Ishikawa (cell line): Measurements from ENCODE around the gene SIGLEC11.

ENCODE experiments used
- CEBPB ChIP-seq: IDR thresholded peaks from 2 replicates; pipeline ENCODE4 v1.6.1; 2012
- CREB1 ChIP-seq: IDR thresholded peaks from 2 replicates; pipeline ENCODE4 v1.6.1; 2012; ENCODE audit warnings: low read depth
- EGR1 ChIP-seq: IDR thresholded peaks from 2 replicates; pipeline ENCODE4 v1.6.1; 2012
- EP300 ChIP-seq: IDR thresholded peaks from 2 replicates; pipeline ENCODE4 v1.6.1; 2012; ENCODE audit warnings: borderline replicate concordance
- FOXM1 ChIP-seq: IDR thresholded peaks from 2 replicates; pipeline ENCODE4 v1.6.1; 2012; ENCODE audit warnings: low read depth, borderline replicate concordance
- MAX ChIP-seq: IDR thresholded peaks from 2 replicates; pipeline ENCODE4 v1.6.1; 2012
- NFIC ChIP-seq: IDR thresholded peaks from 2 replicates; pipeline ENCODE4 v1.6.1; 2012
- RAD21 ChIP-seq: IDR thresholded peaks from 2 replicates; pipeline ENCODE4 v1.6.1; 2012; ENCODE audit warnings: low read depth
- REST ChIP-seq: IDR thresholded peaks from 2 replicates; pipeline ENCODE4 v1.6.1; 2012; ENCODE audit warnings: low read depth, mild to moderate bottlenecking
- TAF1 ChIP-seq: IDR thresholded peaks from 2 replicates; pipeline ENCODE4 v1.6.1; 2012; ENCODE audit warnings: low read depth, mild to moderate bottlenecking
- TCF12 ChIP-seq: IDR thresholded peaks from 2 replicates; pipeline ENCODE4 v1.6.1; 2012; ENCODE audit warnings: low read depth
- TEAD4 ChIP-seq: IDR thresholded peaks from 2 replicates; pipeline ENCODE4 v1.6.1; 2012
- USF1 ChIP-seq: IDR thresholded peaks from 2 replicates; pipeline ENCODE4 v1.6.1; 2012
- YY1 ChIP-seq: IDR thresholded peaks from 2 replicates; pipeline ENCODE4 v1.6.1; 2012; ENCODE audit warnings: low read depth
- ZBTB7A ChIP-seq: IDR thresholded peaks from 2 replicates; pipeline ENCODE4 v1.6.1; 2012; ENCODE audit warnings: low read depth

SIGLEC11 gene

GRCh38 chr19:49915271-49915670 lies 45.7 kb downstream of the SIGLEC11 start:
- TF ChIP-seq ZBTB7A (no peak), CEBPB (no peak), YY1 (no peak), EP300 (no peak), REST (no peak), NFIC (no peak), USF1 (no peak), EGR1 (no peak), TCF12 (no peak), FOXM1 (no peak), TAF1 (no peak), RAD21 (no peak), CREB1 (no peak)

GRCh38 chr19:49913720-49914119 lies 47.3 kb downstream of the SIGLEC11 start:
- no peak for TF ChIP-seq CEBPB
- no peak for TF ChIP-seq TCF12
- no peak for TF ChIP-seq TAF1
- TF ChIP-seq MAX, result no peak
- TF ChIP-seq RAD21, result no peak
- no peak for TF ChIP-seq ZBTB7A
- TF ChIP-seq YY1, result no peak
- no peak for TF ChIP-seq NFIC
- no peak for TF ChIP-seq TEAD4
- no peak for TF ChIP-seq USF1
- no peak for TF ChIP-seq CREB1
- no peak for TF ChIP-seq EGR1
- TF ChIP-seq REST, result no peak

GRCh38 chr19:49912965-49913685 lies 47.8 kb downstream of the SIGLEC11 start:
- no peak for TF ChIP-seq YY1
- TF ChIP-seq NFIC, result no peak
- no peak for TF ChIP-seq EGR1
- TF ChIP-seq ZBTB7A, result no peak
- TF ChIP-seq EP300, result no peak
- no peak for TF ChIP-seq TAF1
- TF ChIP-seq TCF12, result no peak
- TF ChIP-seq FOXM1, result no peak
- TF ChIP-seq TEAD4, result no peak
- TF ChIP-seq CEBPB, result no peak
- no peak for TF ChIP-seq MAX
- no peak for TF ChIP-seq USF1
- no peak for TF ChIP-seq CREB1
- TF ChIP-seq REST, result no peak
- TF ChIP-seq RAD21, result no peak
